ENCODE measurements around the gene RAD23B. TPM values are rescaled to one million over a fixed set of nuclear protein-coding genes. Genes with fewer than 3 reads are reported as not detected.

Gene RAD23B
- total RNA-seq, 4 donors from 2014 or later: 45.7 to 57.4 (median 50.5) TPM

- no peak for DNase-seq
- no peaks in the 10 kb centered on the region for H3K27me3 ChIP-seq
- no peaks in the 10 kb centered on the region for H3K36me3 ChIP-seq
- H3K9me3 ChIP-seq: no peaks in the 10 kb centered on the region
- H3K4me3 ChIP-seq: no peak overlapping the region
- TF ChIP-seq POLR2A (IDR thresholded peaks at IDR 0.05): no peak
- no peak for TF ChIP-seq CTCF (IDR thresholded peaks at IDR 0.05)
- H3K4me1 ChIP-seq: no peaks in the 10 kb centered on the region
- no peak overlapping the region for H3K27ac ChIP-seq
Observed at GRCh38 chr9:107348836-107349235, 65.8 kb downstream of the RAD23B start.

GRCh38 chr9:107350443-107350842 lies 67.4 kb downstream of the RAD23B start:
- no peak overlapping the region for H3K4me3 ChIP-seq
- H3K27me3 ChIP-seq: no peaks in the 10 kb centered on the region
- no peaks in the 10 kb centered on the region for H3K36me3 ChIP-seq
- no peak overlapping the region for H3K27ac ChIP-seq
- H3K9me3 ChIP-seq: no peaks in the 10 kb centered on the region
- no peaks in the 10 kb centered on the region for H3K4me1 ChIP-seq
- DNase-seq: no peak
- TF ChIP-seq POLR2A (IDR thresholded peaks at IDR 0.05) (no peak), CTCF (IDR thresholded peaks at IDR 0.05) (no peak)

DNA sequence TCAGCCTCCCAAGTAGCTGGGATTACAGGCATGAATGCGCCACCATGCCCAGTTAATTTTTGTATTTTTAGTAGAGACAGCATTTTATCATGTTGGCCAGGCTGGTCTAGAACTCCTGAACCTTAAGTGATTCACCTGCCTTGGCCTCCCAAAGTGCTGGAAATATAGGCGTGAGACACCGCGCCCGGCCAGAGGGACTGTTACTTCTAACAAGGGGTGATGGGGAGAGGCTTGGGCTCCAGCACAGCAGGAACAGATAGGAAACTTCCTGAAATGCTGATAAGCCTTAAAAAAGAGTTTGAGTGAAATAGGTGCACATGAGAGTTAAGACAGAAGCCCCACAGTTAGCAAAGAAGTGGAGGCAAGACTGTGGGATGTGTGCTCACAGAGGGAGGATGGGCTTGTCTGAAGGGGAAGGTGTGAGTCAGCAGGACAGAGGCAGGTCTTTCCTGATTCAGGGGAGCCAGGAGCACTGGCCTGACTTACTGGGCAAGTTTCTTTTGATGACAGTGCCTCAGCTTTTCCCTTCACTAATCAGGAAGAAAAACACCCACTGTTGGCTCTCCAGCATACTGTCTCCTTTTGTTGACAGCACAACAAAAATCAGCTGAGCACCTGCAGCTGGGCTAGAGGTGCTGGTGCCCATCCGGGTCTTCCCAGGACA lies 68.4 kb downstream of the RAD23B start:
- Histone ChIP-seq H3K9me3 (no peaks in the 10 kb centered on the region), H3K27me3 (no peaks in the 10 kb centered on the region), H3K4me3 (no peak overlapping the region), H3K4me1 (no peaks in the 10 kb centered on the region), H3K27ac (no peak overlapping the region), H3K36me3 (no peaks in the 10 kb centered on the region)
- TF ChIP-seq POLR2A (IDR thresholded peaks at IDR 0.05) (no peak), CTCF (IDR thresholded peaks at IDR 0.05) (no peak)
- DNase-seq: no peak

DNA sequence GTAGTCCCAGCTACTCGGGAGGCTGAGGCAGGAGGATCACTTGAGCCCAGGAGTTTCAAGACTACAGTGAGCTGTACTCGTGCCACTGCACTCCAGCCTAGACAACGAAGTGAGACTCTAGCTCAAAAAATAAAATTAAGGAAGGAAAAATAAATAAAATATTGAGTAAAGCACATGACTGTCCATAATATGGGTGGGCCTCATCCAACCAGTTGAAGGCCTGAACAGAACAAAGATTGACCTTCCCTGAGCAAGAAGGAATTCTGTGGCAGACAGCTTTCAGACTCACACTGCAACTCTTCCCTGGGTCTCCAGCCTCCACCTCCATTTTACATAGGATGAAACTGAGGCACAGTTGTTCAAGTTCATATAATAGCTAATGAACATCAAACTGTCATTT lies 72.3 kb downstream of the RAD23B start:
- TF ChIP-seq POLR2A (IDR thresholded peaks at IDR 0.05): no peak
- TF ChIP-seq CTCF (IDR thresholded peaks at IDR 0.05): no peak
- Histone ChIP-seq H3K9me3 (no peaks in the 10 kb centered on the region), H3K27ac (no peak overlapping the region), H3K27me3 (no peaks in the 10 kb centered on the region), H3K36me3 (no peaks in the 10 kb centered on the region), H3K4me1 (no peaks in the 10 kb centered on the region), H3K4me3 (no peak overlapping the region)
- DNase-seq: no peak

DNA sequence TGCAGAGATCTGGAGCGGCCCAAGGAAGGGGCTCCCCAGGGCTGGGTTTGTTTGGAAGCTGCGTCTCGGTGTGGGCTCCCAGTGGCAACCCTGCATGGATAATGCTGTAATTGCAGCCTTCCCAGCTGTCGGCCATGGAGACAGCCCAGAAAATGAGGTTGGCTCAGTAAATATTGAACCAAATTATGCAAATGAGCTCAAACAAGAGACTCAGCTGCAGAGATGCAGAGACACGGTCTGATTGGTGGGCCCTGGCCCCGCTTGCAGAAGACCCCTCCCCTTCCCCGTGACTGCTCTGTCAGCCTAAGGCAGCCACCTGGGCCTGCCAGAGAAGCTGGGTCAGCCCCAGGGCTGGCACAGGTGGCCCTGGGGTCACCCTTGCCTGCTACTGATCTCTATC lies 75.9 kb downstream of the RAD23B start:
- no peaks in the 10 kb centered on the region for H3K4me1 ChIP-seq
- no peaks in the 10 kb centered on the region for H3K9me3 ChIP-seq
- TF ChIP-seq POLR2A (IDR thresholded peaks at IDR 0.05) (no peak), CTCF (IDR thresholded peaks at IDR 0.05) (no peak)
- no peaks in the 10 kb centered on the region for H3K27me3 ChIP-seq
- no peak overlapping the region for H3K27ac ChIP-seq
- no peak for DNase-seq
- H3K36me3 ChIP-seq: no peaks in the 10 kb centered on the region
- no peak overlapping the region for H3K4me3 ChIP-seq

GRCh38 chr9:107360098-107360497 lies 77.0 kb downstream of the RAD23B start:
- Histone ChIP-seq H3K4me1 (no peaks in the 10 kb centered on the region), H3K9me3 (no peaks in the 10 kb centered on the region), H3K27ac (no peak overlapping the region), H3K27me3 (no peaks in the 10 kb centered on the region), H3K4me3 (no peak overlapping the region), H3K36me3 (no peaks in the 10 kb centered on the region)
- no peak for TF ChIP-seq CTCF (IDR thresholded peaks at IDR 0.05)
- TF ChIP-seq POLR2A (IDR thresholded peaks at IDR 0.05): no peak
- DNase-seq: no peak

Data from Peyer's patch (tissue), 4 donors.